GM12878 (cell line): ENCODE measurements around the gene ELK4.

Experiments
- BRCA1 ChIP-seq: IDR thresholded peaks from 2 replicates; pipeline ENCODE4 v1.6.1; 2011; ENCODE audit warnings: low read depth, low read length, improper control_type of control experiment
- CTCF ChIP-seq, 3 experiments: IDR thresholded peaks in 2 of 3; conservative IDR thresholded peaks in 1 of 3; 2 replicates each; pipeline ENCODE4 v1.5.1; 2011; ENCODE audit warnings: low read depth in 3 of 3, low read length in 3 of 3, mild to moderate bottlenecking in 3 of 3, control low read depth in 2 of 3, moderate library complexity in 2 of 3, inconsistent platforms in 1 of 3, mixed read lengths in 1 of 3; ENCODE audit not compliant: control insufficient read depth in 2 of 3, insufficient read depth in 1 of 3; ENCODE audit errors: extremely low read depth in 1 of 3
- EP300 ChIP-seq, 2 experiments: fragments of 150-350 bp in 1 of 2; IDR thresholded peaks; 2 replicates each; pipeline ENCODE4 v1.6.1; 2011 to 2012; ENCODE audit warnings: low read depth in 2 of 2, low read length in 2 of 2, borderline replicate concordance in 1 of 2, improper control_type of control experiment in 1 of 2, inconsistent platforms in 1 of 2; ENCODE audit not compliant: control insufficient read depth in 1 of 2
- EZH2 ChIP-seq: IDR thresholded peaks from 2 replicates; pipeline ENCODE4 v1.6.1; 2012; ENCODE audit warnings: low read depth, mild to moderate bottlenecking, control low read depth, inconsistent platforms, low read length, borderline replicate concordance; ENCODE audit not compliant: control insufficient read depth
- MXI1 ChIP-seq: fragments of 150-350 bp; IDR thresholded peaks from 2 replicates; pipeline ENCODE4 v1.6.1; 2011; ENCODE audit warnings: low read depth, mild to moderate bottlenecking, inconsistent platforms, low read length, improper control_type of control experiment
- NBN ChIP-seq: fragments of 450-650 bp; IDR thresholded peaks from 2 replicates; pipeline ENCODE4 v1.6.1; 2016
- POLR2A ChIP-seq: IDR thresholded peaks from 2 replicates; pipeline ENCODE4 v1.6.1; 2011; ENCODE audit warnings: low read depth, mild to moderate bottlenecking, low read length
- SREBF2 ChIP-seq: IDR thresholded peaks from 2 replicates; pipeline ENCODE4 v1.6.1; 2012; ENCODE audit warnings: mild to moderate bottlenecking, low read length
- USF1 ChIP-seq: IDR thresholded peaks from 2 replicates; pipeline ENCODE4 v1.6.1; 2011; ENCODE audit warnings: borderline replicate concordance, low read depth, mild to moderate bottlenecking, moderate library complexity, mixed read lengths, low read length; ENCODE audit not compliant: insufficient read depth; ENCODE audit errors: extremely low read length
- ZNF274 ChIP-seq: IDR thresholded peaks from one replicate; pipeline ENCODE4 v1.8.0; 2011; ENCODE audit not compliant: insufficient read length, insufficient read depth

- no peak for TF ChIP-seq EP300 (IDR thresholded peaks at IDR 0.05; ENCODE audit: borderline replicate concordance in 1 of 2, control insufficient read depth in 1 of 2, low read depth in 2 of 2, low read length in 2 of 2)
- TF ChIP-seq CTCF (IDR thresholded peaks at IDR 0.05 in 2 of 3, conservative IDR thresholded peaks at IDR 0.05 in 1 of 3; ENCODE audit: control insufficient read depth in 2 of 3, extremely low read depth in 1 of 3, insufficient read depth in 1 of 3, low read depth in 3 of 3, low read length in 3 of 3) = no peak
- TF ChIP-seq SREBF2 = no peak
- TF ChIP-seq ZNF274 = no peak
- TF ChIP-seq EZH2 = no peak
- TF ChIP-seq MXI1 = no peak
- no peak for TF ChIP-seq NBN
- TF ChIP-seq USF1 = no peak
- no peak for TF ChIP-seq BRCA1
- no peak for TF ChIP-seq POLR2A
Measured at GRCh38 chr1:205599669-205600042, 32.2 kb downstream of the ELK4 start.
